ENCODE results near the gene NACA2. TPM values are rescaled to one million over a fixed set of nuclear protein-coding genes. Genes with fewer than 3 reads are reported as not detected.
A peak's percentile ranks its signal among the peaks of the same experiment; 100 is the strongest.

The NACA2 gene
- total RNA-seq, 1 experiment from 2014 or later, result not detected

GRCh38 chr17:61551255-61551742, 39.7 kb downstream of the NACA2 start:
- no peaks in the 10 kb centered on the region for H3K9me3 ChIP-seq (ENCODE audit: insufficient read depth, low read depth)
- H3K36me3 ChIP-seq (ENCODE audit: low read depth), result no peaks in the 10 kb centered on the region
- no peak overlapping the region; the same call in 1 of the 2 replicates for H2AFZ ChIP-seq
- no peaks in the 10 kb centered on the region for H4K20me1 ChIP-seq (ENCODE audit: insufficient read depth)
- DNase-seq, result no peak
- no peak overlapping the region for H3K27ac ChIP-seq
- peaks cover 17% of the 10 kb centered on the region for H3K4me1 ChIP-seq (replicated peaks; ENCODE audit: insufficient read depth)
- ChIA-PET POLR2A (ENCODE audit: unreplicated experiment) (no interaction called here), CTCF (interaction anchor here (0.7 kb wide), 1 partner anchor 312 kb away, joined by 3 read pairs; the partner anchor contains the start of gene BRIP1)
- H3K79me2 ChIP-seq (ENCODE audit: low read depth), result no peaks in the 10 kb centered on the region
- no peak overlapping the region for H3K4me2 ChIP-seq
- BruUV-seq (replicated peaks), result no TSS peak
- H3K27me3 ChIP-seq (ENCODE audit: insufficient read depth, low read depth), result no peaks in the 10 kb centered on the region
- no peaks in the 10 kb centered on the region for H3K9me2 ChIP-seq (ENCODE audit: insufficient read depth)
- TF ChIP-seq EZH2 (IDR thresholded peaks at IDR 0.05; ENCODE audit: low read depth), result no peak
- TF ChIP-seq, protein P1, sequence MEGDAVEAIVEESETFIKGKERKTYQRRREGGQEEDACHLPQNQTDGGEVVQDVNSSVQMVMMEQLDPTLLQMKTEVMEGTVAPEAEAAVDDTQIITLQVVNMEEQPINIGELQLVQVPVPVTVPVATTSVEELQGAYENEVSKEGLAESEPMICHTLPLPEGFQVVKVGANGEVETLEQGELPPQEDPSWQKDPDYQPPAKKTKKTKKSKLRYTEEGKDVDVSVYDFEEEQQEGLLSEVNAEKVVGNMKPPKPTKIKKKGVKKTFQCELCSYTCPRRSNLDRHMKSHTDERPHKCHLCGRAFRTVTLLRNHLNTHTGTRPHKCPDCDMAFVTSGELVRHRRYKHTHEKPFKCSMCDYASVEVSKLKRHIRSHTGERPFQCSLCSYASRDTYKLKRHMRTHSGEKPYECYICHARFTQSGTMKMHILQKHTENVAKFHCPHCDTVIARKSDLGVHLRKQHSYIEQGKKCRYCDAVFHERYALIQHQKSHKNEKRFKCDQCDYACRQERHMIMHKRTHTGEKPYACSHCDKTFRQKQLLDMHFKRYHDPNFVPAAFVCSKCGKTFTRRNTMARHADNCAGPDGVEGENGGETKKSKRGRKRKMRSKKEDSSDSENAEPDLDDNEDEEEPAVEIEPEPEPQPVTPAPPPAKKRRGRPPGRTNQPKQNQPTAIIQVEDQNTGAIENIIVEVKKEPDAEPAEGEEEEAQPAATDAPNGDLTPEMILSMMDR (conservative IDR thresholded peaks at IDR 0.05), result peak; percentile 81
- no peaks in the 10 kb centered on the region for H3F3A ChIP-seq (ENCODE audit: insufficient read depth, low read depth)
- intact Hi-C loops (cut with micrococcal nuclease; ENCODE audit: unreplicated experiment), result loop anchor here (1.0 to 10.0 kb wide), 4 partner anchors 24 to 579 kb away; no protein-coding TSS in a partner anchor
- no peak overlapping the region for H3K4me3 ChIP-seq

- ChIA-PET CTCF (no interaction called here), POLR2A (ENCODE audit: unreplicated experiment) (no interaction called here)
- no peaks in the 10 kb centered on the region for H3K4me1 ChIP-seq (replicated peaks; ENCODE audit: insufficient read depth)
- H3K27ac ChIP-seq, result no peak overlapping the region
- TF ChIP-seq EZH2 (IDR thresholded peaks at IDR 0.05; ENCODE audit: low read depth), result no peak
- no peaks in the 10 kb centered on the region for H3K36me3 ChIP-seq (ENCODE audit: low read depth)
- H3K4me3 ChIP-seq, result no peak overlapping the region
- no peak overlapping the region for H3K4me2 ChIP-seq
- intact Hi-C loops (cut with micrococcal nuclease; ENCODE audit: unreplicated experiment), result no loop called here
- H2AFZ ChIP-seq, result no peak overlapping the region
- H3K27me3 ChIP-seq (ENCODE audit: insufficient read depth, low read depth), result no peaks in the 10 kb centered on the region
- H3K9me3 ChIP-seq (ENCODE audit: insufficient read depth, low read depth), result no peaks in the 10 kb centered on the region
- H3K79me2 ChIP-seq (ENCODE audit: low read depth), result no peaks in the 10 kb centered on the region
- no peaks in the 10 kb centered on the region for H3F3A ChIP-seq (ENCODE audit: insufficient read depth, low read depth)
- no peaks in the 10 kb centered on the region for H3K9me2 ChIP-seq (ENCODE audit: insufficient read depth)
- no peak for DNase-seq
- H4K20me1 ChIP-seq (ENCODE audit: insufficient read depth), result no peaks in the 10 kb centered on the region
- BruUV-seq (replicated peaks), result no TSS peak
Measured at GRCh38 chr17:61547113-61547512, 43.9 kb downstream of the NACA2 start.

DNA sequence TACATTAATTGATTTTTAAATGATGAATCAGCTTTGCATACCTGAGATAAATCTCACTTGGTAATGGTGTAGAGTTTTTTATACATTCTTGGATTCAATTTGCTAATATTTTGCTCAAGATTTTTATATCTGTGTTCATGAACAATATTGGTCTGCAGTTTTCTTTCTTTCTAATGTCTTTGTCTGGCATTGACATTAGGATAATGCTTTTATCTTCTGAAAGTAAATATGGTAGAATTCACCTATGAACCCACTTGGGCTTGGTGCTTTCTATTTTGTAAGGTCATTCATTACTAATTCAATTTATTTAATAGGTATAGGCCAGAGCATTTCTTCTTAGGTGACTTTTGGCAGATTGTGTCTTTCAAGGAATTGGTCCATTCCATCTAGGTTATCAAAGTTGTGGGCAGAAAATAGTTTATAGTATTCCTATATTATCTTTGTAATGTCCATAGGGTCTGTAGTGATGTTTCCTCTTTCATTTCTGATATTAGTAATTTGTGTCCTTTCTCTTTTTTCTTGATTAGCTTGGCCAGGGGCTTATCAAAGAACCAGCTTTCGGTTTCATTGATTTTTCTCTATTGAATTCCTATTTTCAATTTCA, 45.6 kb downstream of the NACA2 start:
- ChIA-PET CTCF (no interaction called here), POLR2A (ENCODE audit: unreplicated experiment) (no interaction called here)
- peaks cover 4% of the 10 kb centered on the region for H3K9me3 ChIP-seq (ENCODE audit: insufficient read depth, low read depth)
- no peaks in the 10 kb centered on the region for H3F3A ChIP-seq (ENCODE audit: insufficient read depth, low read depth)
- H3K27me3 ChIP-seq (ENCODE audit: insufficient read depth, low read depth), result no peaks in the 10 kb centered on the region
- no peak overlapping the region for H2AFZ ChIP-seq
- no peak overlapping the region for H3K27ac ChIP-seq
- no peak overlapping the region for H3K4me2 ChIP-seq
- no peaks in the 10 kb centered on the region for H3K36me3 ChIP-seq (ENCODE audit: low read depth)
- DNase-seq, result no peak
- TF ChIP-seq EZH2 (IDR thresholded peaks at IDR 0.05; ENCODE audit: low read depth), result no peak
- TF ChIP-seq, protein P1 (conservative IDR thresholded peaks at IDR 0.05), result no peak
- no peaks in the 10 kb centered on the region for H3K4me1 ChIP-seq (replicated peaks; ENCODE audit: insufficient read depth)
- no peaks in the 10 kb centered on the region for H4K20me1 ChIP-seq (ENCODE audit: insufficient read depth)
- no peaks in the 10 kb centered on the region for H3K79me2 ChIP-seq (ENCODE audit: low read depth)
- no peaks in the 10 kb centered on the region for H3K9me2 ChIP-seq (ENCODE audit: insufficient read depth)
- intact Hi-C loops (cut with micrococcal nuclease; ENCODE audit: unreplicated experiment), result no loop called here
- H3K4me3 ChIP-seq, result no peak overlapping the region
- no TSS peak for BruUV-seq (replicated peaks)

Data from PC-9 (cell line).